ENCODE measurements around the gene TAF6.
"Not testable (repeated sequence)": the region's sequence is repeated elsewhere in the genome, so short reads cannot be mapped to it uniquely, and the experiment has no call there.

Gene TAF6

GRCh38 chr7:100130608-100131453 is 11.7 kb upstream of the TAF6 start (continued):
- TF ChIP-seq ZNF518A (tag by site-specific recombination; conservative IDR thresholded peaks at IDR 0.05; ENCODE audit: low read depth) (no peak), ZBTB8A (tag by site-specific recombination; IDR thresholded peaks at IDR 0.05) (peak; percentile 29; the same call in 1 of the 2 replicates), ZNF639 (tag by site-specific recombination; IDR thresholded peaks at IDR 0.05) (peak; percentile 27; the same call in 1 of the 2 replicates), ZNF391 (tag by site-specific recombination; IDR thresholded peaks at IDR 0.05; ENCODE audit: borderline replicate concordance, low read depth) (peak; percentile 37; the same call in 1 of the 2 replicates), ZNF692 (tag by site-specific recombination; IDR thresholded peaks at IDR 0.05) (0 out of 2 replicates have a peak, but pooled peaks have one; percentile 46), ZNF2 (tag by site-specific recombination; IDR thresholded peaks at IDR 0.05) (peak; percentile 71; the same call in 1 of the 2 replicates), GLIS2 (tag by site-specific recombination; IDR thresholded peaks at IDR 0.05) (peak; percentile 84)
- TF ChIP-seq, protein P1, sequence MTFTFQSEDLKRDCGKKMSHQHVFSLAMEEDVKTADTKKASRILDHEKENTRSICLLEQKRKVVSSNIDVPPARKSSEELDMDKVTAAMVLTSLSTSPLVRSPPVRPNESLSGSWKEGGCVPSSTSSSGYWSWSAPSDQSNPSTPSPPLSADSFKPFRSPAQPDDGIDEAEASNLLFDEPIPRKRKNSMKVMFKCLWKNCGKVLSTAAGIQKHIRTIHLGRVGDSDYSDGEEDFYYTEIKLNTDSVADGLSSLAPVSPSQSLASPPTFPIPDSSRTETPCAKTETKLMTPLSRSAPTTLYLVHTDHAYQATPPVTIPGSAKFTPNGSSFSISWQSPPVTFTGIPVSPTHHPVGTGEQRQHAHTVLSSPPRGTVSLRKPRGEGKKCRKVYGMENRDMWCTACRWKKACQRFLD (tag by site-specific recombination; IDR thresholded peaks at IDR 0.05): no peak

- not testable (repeated sequence) for H3K9me3 ChIP-seq (ENCODE audit: control insufficient read depth, insufficient read depth, low read depth, low read length); H3K4me1 ChIP-seq (ENCODE audit: control insufficient read depth, insufficient read depth, low read length); H3K27ac ChIP-seq (ENCODE audit: extremely low read depth, low read depth, low read length); H3K4me3 ChIP-seq (ENCODE audit: low read depth, low read length); H3K36me3 ChIP-seq (ENCODE audit: control insufficient read depth in 2 of 2, insufficient read depth in 1 of 2, low read length in 2 of 2)
- 0 out of 2 replicates have a peak, but pooled peaks have one; percentile 20 for TF ChIP-seq ZSCAN23 (tag by site-specific recombination; IDR thresholded peaks at IDR 0.05)
- TF ChIP-seq SP7 (tag by site-specific recombination; IDR thresholded peaks at IDR 0.05): peak; percentile 83
- TF ChIP-seq KLF1 (tag by site-specific recombination; IDR thresholded peaks at IDR 0.05): 0 out of 2 replicates have a peak, but pooled peaks have one; percentile 11
- peak; percentile 46; the same call in 1 of the 2 replicates for TF ChIP-seq KLF17 (tag by site-specific recombination; IDR thresholded peaks at IDR 0.05)
- POLR2A ChIA-PET: interaction anchor here (0.6 to 3.7 kb wide), 6 partner anchors 12 to 136 kb away, joined by 3 to 31 read pairs (median 4); partner anchors contain the start of genes AP4M1, LAMTOR4 and MCM7
- CTCF ChIA-PET: interaction anchor here (0.6 to 8.7 kb wide), 22 partner anchors 9 to 290 kb away, joined by 3 to 119 read pairs (median 4); no protein-coding TSS in a partner anchor
These were observed 11.1 kb upstream of the TAF6 start for GRCh38 chr7:100130220-100130607.

All from HEK293 (cell line).